ENCODE measurements around the gene APMAP.

DNA sequence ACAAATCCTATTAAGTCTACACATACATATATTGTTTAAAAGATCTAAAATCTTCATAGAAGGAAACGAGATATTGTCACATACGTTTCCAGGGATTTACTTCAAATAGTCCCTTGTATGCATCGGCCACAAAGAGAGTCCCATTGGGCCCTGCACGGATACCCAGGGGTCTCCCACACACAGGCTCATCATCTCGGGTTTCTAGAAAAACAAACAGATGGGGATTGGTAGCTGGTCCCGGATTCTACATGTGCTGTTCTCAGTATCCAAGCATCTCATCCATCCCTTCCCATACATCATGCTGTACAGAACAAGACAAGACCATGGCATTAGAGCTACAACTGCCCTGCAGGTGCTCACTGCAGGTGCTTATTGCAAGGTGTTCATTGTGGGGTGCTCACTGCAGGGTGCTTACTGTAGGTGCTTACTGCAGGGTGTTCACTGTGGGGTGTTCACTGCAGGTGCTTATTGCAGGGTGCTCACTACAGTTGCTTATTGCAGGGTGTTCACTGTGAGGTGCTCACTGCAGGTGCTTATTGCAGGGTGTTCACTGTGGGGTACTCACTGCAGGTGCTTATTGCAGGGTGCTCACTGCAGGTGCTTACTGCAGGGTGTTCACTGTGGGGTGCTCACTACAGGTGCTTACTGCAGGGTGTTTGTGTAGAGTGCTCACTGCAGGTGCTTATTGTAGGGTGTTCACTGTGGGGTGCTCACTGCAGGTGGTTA is 21.0 kb downstream of the APMAP start:
- TF ChIP-seq CTCF (IDR thresholded peaks at IDR 0.05; ENCODE audit: poor library complexity) (no peak), EZH2 (IDR thresholded peaks at IDR 0.05; ENCODE audit: borderline replicate concordance) (no peak), EZH2phosphoT487 (IDR thresholded peaks at IDR 0.05; ENCODE audit: low read depth, severe bottlenecking, unreplicated experiment) (no peak)
